HG02610 (cell line): Measurements from ENCODE around the gene TMEM117.
"Not testable (repeated sequence)": the region's sequence is repeated elsewhere in the genome, so short reads cannot be mapped to it uniquely, and the experiment has no call there.

Experiments
- ATAC-seq: cut with Tn5 transposase; IDR thresholded peaks from one replicate; pipeline ENCODE4 v1.9.1; 2021; ENCODE audit warnings: mild to moderate bottlenecking, moderate library complexity; ENCODE audit not compliant: unreplicated experiment

The TMEM117 gene

DNA sequence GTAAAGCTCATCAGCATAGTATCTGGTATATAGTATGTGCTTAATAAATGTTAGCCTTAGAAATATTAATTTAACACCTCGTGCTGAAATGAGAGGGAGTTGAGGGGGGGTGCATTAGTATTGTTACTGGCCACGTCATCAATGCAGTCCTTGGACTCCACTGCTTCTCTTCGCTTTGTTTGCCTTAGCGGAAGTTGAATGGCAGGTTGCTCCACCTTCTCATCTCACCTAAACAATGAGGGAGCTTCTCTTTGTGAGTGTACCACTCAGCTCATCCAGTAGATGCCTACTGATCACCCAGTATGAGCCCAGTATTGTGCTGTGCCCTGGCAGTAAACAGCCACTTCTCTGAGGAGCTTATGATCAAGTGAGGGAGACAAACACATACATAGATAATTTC is 4.5 kb downstream of the TMEM117 start:
- no peak for ATAC-seq

DNA sequence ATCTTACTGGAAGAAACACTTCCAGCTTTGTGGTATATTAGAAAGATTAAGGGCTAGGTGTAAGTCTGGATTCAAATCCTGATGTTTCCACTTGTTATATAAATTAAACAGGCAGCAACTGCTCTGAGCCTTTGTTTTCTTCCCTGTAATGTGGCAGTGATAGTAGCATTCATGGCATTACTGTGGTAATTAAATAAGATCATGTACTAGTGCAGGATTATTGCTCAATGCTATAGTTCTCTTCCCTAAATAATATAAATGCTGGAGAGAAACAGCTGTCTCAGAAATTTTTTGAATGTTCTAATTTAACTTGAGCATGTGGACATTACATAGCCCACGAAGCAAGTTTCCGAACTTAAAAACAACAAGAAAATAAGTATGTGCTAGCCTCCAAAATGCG is 5.4 kb downstream of the TMEM117 start:
- ATAC-seq: no peak

DNA sequence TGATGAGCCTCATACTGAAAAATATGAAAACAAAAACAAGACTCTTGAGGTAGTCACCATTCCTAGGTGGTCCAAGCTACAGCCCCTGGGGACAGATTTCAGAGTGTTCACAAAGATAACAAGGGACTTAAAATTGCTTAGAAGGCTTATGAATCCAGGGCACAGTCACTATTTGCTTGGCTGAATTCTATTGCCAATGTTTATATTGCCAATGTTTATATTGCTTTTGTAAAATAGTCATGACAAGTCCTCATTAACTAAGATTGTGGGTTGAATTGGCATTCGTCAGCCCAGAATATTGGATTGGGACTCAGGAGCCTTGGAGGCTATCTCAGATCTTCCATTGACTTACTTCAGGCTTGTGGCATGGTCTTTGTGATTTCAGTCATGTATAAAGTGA is 6.4 kb downstream of the TMEM117 start:
- no peak for ATAC-seq

GRCh38 chr12:43847425-43848225 is 11.7 kb downstream of the TMEM117 start:
- ATAC-seq: not testable (repeated sequence)

DNA sequence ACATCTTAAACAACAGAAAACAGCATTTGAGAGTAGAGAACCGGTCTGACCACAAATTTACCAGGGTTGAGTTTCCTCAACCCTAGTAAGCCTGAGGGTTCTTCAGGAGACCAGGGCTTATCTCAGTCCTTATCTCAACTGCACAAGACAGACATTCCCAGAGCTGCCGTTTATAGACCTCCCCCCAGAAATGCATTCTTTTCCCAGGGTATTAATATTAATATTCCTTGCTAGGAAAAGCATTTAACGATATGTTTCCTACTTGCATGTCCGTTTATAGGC is 12.3 kb downstream of the TMEM117 start:
- no peak for ATAC-seq

DNA sequence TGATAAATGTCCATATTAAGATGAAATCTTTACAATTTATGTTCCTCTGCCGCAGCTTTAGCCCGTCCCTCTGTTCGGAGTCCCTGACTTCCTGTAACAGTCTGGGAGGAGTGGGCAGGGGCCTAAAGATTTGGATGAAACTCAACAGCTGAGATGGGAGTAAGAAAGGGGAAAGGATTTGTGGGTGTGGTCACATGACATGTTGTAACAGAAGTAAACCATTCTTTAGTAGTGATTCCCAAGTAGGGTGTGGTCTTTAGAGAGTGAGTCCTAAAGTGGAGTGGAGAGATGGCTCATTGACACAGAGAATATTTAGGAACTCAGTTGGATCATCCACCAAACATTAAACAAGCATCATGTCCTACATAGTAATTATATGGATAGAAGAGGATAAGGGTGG is 12.9 kb downstream of the TMEM117 start:
- no peak for ATAC-seq

GRCh38 chr12:43852744-43853143 is 16.9 kb downstream of the TMEM117 start:
- ATAC-seq: peak; percentile 47

GRCh38 chr12:43856972-43857371 is 21.1 kb downstream of the TMEM117 start:
- no peak for ATAC-seq

DNA sequence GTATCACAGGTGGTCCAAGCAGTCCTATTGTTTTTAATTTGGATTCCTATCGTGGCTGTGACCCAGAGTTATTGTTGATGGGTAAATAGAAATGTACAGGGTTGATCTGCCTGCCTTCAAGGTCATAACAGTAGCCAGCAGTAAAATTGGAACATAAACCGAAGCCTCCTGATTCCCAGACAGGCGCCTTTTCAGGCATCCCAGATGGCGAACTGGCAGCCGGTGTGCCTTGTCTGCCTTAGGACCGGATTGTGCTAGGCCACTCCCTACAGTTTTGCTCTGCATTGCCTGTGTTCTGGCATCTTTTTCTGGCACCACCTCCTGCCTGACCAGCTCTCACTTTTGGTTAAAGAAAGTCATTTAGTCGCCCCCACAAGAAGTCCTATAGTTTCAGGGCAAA is 22.2 kb downstream of the TMEM117 start:
- no peak for ATAC-seq

GRCh38 chr12:43858991-43859390 is 23.1 kb downstream of the TMEM117 start:
- ATAC-seq: no peak

DNA sequence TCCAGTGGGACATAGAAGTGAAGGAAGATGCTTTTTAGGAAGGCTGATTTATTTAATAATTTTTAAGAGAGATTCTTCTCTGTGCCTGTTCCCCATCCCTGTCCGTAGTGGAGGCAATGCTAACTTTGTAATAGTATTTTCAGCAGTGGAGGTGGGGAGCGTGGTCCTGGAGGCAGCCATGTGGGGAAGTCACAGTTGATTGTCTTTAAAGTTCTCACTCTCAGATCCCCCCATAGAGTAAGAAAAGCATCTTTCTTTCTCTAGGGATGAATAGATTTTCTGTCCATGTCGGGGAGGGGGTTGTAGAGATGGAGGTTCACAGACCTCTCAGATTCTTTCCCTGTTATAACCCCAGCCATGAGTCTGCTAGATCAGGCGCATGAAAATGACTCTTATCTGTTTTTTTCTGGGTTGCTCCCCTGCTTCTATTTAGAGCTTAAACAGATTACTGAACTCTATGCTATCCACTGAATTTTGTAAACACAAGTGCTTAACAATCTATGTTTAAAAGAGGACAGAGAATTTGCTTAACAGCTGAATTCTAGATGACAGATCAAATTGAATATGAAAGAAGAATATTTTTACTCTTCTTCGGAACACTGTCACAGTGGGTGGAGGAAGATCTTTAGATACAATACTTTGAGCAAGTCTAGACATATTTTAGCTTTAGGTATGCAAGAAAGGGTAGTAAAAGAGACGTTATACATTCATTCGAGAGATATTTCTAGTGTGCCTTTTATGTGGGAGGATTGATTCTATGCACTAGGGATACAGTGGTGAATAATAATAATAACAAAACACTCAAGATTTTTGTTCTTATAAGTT is 25.3 kb downstream of the TMEM117 start:
- ATAC-seq: no peak

- no peak for ATAC-seq
Observed at GRCh38 chr12:43861840-43862150, 25.9 kb downstream of the TMEM117 start.

DNA sequence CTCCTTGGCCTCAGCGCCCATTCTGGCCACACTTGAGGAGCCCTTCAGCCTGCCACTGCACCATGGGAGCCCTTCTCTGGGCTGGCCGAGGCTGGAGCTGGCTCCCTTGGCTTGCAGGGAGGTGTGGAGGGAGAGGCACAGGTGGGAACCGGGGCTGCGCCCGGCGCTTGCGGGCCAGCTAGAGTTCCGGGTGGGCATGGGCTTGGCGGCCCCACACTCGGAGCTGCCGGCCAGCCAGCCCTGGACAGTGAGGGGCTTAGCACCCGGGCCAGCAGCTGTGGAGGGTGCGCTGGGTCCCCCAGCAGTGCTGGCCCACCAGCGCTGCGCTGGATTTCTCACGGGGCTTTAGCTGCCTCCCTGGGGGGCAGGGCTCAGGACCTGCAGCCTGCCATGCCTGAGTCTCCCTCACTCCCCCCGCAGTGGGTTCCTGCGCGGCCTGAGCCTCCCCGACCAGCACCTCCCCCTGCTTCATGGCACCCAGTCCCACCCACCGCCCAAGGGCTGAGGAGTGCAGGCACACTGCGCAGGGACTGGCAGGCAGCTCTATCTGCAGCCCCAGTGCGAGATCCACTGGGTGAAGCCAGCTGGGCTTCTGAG is 28.0 kb downstream of the TMEM117 start:
- no peak for ATAC-seq

GRCh38 chr12:43864557-43864956 is 28.7 kb downstream of the TMEM117 start:
- not testable (repeated sequence) for ATAC-seq

GRCh38 chr12:43869184-43869583 is 33.3 kb downstream of the TMEM117 start:
- no peak for ATAC-seq

DNA sequence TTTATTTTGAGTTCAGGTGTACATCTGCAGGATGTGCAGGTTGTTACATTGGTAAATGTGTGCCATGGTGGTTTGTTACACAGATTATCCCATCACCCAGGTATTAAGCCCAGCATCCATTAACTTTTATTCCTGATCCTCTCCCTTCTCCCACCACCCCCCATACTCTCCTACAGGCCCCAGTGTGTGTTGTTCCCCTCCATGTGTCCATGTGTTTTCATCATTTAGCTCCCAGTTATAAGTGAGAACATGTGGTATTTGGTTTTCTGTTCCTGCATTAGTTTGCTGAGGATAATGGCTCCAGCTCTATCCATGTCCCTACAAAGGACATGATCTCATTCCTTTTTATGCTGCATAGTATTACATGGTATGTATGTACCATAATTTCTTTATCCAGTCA is 33.9 kb downstream of the TMEM117 start:
- not testable (repeated sequence) for ATAC-seq

DNA sequence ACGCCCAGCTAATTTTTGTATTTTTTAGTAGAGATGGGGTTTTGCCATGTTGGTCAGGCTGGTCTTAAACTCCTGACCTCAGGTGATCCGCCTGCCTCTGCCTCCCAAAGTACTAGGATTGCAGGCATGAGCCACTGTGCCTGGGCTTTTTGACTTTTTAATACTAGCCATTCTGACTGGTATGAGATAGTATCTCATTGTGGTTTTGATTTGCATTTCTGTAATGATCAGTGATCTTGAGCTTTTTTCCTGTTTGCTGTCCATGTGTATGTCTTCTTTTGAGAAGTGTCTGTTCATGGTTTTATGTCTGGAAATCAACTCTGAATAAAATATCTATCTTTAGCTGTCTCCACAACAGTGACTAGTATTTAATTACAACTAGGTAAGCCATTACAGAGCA is 35.4 kb downstream of the TMEM117 start:
- ATAC-seq: peak; percentile 45

- ATAC-seq: no peak
Observed at GRCh38 chr12:43872396-43872795, 36.5 kb downstream of the TMEM117 start.

DNA sequence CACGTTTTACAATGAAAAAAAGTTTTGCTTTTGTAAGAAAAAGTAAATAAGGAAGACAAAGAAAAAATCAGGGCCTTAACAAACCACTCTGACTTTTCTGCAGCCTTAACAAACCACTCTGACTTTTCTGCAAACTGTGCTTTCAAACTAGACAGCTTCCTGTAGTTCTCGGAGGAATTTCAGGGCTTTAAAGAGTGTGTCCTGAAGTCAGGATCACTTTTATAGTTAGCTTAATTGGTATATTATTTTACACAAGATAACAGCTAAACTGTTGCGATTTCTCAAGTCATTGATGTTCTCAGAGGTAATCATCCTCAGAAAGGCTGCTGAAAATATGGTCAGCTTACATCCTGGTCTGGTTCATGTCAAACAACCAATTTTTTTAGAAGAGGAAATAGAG is 42.2 kb downstream of the TMEM117 start:
- ATAC-seq: no peak

GRCh38 chr12:43880547-43880946 is 44.7 kb downstream of the TMEM117 start:
- ATAC-seq: no peak

DNA sequence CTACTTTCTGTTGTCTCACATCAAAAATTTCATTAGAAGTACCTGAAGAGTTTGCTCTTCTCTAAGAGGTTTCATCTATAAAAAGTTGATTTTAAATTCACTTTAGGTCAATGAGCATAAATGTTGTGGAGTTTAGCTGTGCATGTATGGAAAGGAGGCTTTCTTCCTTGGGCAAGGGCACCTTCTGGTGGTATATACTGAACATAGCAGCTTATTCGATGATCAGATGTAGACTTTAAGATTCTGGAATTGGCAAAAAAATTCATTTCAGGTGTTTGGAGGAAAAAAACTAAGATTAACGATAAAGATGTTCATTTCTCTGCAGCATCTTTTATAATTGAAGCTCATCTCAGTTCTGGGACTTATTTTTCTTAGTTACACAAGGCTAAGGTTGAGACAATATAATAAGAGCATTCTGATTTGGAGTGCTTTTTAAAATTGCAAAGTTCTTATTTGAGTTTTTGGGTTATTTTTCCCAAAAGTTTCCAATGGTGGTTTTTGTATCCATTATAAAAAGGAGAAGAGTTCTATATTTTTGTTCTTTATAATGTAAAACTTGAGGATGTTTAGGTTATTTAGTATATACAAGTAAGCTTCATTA is 46.8 kb downstream of the TMEM117 start:
- peak; percentile 83 for ATAC-seq

DNA sequence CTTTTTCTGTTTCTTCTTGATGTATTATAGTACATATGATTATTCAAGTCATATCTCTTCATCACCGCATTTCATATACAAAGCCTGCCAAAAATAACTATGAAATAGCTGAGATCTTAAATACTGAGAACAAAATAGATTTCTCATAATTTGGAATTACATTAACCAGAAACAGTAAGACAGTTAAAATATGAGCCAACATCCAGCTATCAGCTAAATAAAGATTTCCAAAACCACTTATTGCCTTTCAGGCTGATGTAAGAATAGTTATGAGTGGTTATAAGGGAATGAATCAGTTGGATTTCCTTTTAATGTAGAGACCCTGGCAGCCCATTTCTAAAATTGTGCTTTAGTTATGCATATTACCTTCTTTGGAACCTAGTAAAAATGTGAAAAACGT is 47.4 kb downstream of the TMEM117 start:
- ATAC-seq: no peak
